Gastrocnemius medialis (tissue), 4 donors: Measurements from ENCODE around the gene PRDM16.

Experiments used
- POLR2A ChIP-seq, 2 donors: fragments of 450-650 bp; IDR thresholded peaks; one replicate each; pipeline ENCODE4 v1.6.1; 2017; ENCODE audit warnings: antibody characterized with exemption in 2 of 2, mild to moderate bottlenecking in 2 of 2, moderate library complexity in 2 of 2
- TF ChIP-seq, protein P1 (sequence below), 5 experiments: fragments of 450-650 bp in 3 of 5; fragments of 200-600 bp in 2 of 5; sonication (generic) in 2 of 5; IDR thresholded peaks in 4 of 5; conservative IDR thresholded peaks in 1 of 5; 1 replicate in 4 of 5; 2 replicates in 1 of 5; pipeline ENCODE4 v1.5.1; 2016 to 2019; ENCODE audit warnings: antibody characterized with exemption in 5 of 5, mild to moderate bottlenecking in 3 of 5, moderate library complexity in 3 of 5

DNA sequence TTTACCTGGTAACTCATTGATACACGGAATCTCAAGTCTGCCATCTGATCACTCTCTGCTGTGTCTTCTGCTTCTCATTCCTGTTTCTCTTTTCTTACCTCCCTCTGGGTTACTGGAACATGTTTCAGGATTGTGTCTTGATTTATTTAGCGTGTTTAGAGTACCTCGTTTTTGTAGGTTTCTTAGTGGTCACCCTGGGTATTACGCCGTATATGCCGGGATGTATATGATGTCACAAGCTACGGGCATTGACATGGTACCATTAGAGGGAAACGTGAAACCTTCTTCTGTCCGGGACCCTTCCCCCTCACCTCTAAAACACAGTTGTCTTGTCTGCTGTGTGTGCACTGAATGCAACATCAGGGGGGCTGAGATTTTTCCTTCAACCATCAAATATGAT is 45.0 kb upstream of the PRDM16 start:
- TF ChIP-seq, protein P1, sequence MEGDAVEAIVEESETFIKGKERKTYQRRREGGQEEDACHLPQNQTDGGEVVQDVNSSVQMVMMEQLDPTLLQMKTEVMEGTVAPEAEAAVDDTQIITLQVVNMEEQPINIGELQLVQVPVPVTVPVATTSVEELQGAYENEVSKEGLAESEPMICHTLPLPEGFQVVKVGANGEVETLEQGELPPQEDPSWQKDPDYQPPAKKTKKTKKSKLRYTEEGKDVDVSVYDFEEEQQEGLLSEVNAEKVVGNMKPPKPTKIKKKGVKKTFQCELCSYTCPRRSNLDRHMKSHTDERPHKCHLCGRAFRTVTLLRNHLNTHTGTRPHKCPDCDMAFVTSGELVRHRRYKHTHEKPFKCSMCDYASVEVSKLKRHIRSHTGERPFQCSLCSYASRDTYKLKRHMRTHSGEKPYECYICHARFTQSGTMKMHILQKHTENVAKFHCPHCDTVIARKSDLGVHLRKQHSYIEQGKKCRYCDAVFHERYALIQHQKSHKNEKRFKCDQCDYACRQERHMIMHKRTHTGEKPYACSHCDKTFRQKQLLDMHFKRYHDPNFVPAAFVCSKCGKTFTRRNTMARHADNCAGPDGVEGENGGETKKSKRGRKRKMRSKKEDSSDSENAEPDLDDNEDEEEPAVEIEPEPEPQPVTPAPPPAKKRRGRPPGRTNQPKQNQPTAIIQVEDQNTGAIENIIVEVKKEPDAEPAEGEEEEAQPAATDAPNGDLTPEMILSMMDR (IDR thresholded peaks at IDR 0.05 in 4 of 5, conservative IDR thresholded peaks at IDR 0.05 in 1 of 5) = no peak
- TF ChIP-seq POLR2A (IDR thresholded peaks at IDR 0.05) = no peak
